GM19455 (cell line): ENCODE data around the gene CYP26B1.

Experiments used
- ATAC-seq: cut with Tn5 transposase; IDR thresholded peaks from one replicate; pipeline ENCODE4 v1.9.1; 2021; ENCODE audit not compliant: unreplicated experiment

The CYP26B1 gene

DNA sequence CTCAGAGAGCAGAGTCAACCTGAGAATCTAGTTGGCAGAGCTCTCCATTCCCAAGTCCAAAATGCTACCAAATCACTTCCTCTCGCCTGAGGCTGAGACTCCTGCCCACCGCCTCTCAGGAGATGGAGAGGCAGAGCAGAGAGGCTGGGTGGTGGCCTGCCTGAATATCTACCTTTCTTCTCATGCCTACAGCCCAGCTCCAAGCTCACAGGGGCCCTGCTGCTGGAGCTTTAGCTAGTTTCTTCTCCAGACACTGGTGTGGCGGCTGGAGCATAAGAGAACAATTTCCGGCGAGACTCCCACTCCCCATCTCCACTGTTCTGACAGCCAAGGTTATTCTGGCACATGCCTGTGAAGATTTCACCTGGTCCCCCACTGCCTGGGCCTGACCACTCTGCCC, 8.1 kb upstream of the CYP26B1 start:
- no peak for ATAC-seq

GRCh38 chr2:72155151-72155550, 7.5 kb upstream of the CYP26B1 start:
- ATAC-seq = no peak

- ATAC-seq = no peak
Observed at GRCh38 chr2:72154386-72154975, 6.8 kb upstream of the CYP26B1 start.

DNA sequence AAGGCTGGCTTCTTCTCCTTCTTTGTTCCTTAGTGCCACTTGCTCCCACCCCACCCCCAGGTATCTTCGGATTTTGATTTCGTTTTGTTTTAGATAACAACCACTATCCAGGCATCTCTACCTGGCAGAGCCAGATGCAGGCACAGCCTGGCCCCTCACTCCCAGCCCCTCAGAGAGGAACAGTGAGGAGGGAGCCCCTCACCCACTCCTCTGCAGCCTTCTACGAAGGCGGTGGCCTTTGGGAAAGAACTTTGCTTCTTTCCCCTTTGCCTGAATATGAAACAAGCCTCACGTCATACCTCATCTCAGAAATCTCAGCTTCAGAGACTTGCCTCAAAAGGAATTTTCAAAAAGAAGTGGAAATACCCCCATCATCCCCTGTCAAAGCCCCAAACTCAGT, 6.3 kb upstream of the CYP26B1 start:
- no peak for ATAC-seq

DNA sequence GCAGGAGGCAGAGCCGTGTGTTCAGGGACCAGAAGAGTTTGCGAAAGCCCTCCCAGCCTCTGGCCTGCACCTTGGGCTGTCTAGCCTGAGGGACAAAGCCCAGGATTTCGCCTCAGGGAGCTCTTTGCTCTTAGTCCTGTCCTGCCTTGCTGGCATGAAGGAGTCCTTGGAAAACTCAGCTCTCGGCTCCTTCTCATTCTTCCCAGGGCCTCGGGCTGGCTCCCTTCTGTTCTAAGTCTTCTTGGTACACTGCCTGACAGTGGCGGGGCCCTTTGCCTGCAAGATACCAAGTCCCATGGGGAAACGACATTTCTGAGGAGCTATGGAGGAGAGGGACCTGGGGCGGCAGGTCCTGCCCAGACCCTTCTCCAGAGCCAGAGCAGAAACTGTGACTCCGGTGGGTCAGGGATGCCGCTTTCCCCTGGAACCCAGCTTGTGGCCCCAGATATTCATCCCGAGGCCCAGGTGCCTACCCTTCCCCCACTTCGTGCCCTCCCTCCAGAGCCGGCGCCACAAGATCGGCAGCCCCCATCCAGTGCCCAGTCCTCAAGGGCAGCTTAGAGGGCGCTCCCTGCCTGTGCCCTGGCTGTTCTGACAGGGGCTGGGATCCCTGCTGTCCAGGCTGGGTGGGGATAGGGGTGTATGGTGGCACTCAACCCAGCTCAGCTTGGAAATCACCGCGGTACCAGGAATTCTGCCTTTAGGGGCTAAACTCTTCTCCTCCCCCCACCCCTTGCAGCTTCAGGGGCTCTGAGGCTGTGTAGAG, 5.5 kb upstream of the CYP26B1 start:
- ATAC-seq = no peak

DNA sequence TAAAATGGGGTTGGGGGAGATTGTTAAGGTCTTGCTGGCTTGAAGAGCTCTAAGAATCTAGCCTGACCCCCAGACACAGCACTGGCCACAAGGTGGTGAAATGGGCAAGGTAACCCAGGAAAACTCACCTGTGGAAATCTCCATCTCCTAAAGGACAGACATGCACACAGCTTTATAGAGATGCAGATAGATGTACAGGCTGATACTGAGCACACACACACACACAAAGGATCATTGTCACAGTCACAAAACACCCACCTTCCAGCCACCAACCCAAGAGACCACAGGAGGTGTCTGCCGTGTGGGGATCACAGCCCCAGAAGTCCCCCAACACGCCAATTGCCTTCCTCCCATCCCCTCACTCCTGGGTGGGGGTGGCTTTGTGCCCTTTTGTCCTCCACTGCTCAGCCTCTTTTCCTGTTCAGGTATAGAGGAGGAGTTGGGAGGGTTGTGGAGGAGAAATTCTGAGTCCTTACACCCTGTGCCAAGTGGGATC, 3.2 kb upstream of the CYP26B1 start:
- ATAC-seq = no peak

- ATAC-seq = no peak
Observed at GRCh38 chr2:72150157-72150860, 2.6 kb upstream of the CYP26B1 start.

DNA sequence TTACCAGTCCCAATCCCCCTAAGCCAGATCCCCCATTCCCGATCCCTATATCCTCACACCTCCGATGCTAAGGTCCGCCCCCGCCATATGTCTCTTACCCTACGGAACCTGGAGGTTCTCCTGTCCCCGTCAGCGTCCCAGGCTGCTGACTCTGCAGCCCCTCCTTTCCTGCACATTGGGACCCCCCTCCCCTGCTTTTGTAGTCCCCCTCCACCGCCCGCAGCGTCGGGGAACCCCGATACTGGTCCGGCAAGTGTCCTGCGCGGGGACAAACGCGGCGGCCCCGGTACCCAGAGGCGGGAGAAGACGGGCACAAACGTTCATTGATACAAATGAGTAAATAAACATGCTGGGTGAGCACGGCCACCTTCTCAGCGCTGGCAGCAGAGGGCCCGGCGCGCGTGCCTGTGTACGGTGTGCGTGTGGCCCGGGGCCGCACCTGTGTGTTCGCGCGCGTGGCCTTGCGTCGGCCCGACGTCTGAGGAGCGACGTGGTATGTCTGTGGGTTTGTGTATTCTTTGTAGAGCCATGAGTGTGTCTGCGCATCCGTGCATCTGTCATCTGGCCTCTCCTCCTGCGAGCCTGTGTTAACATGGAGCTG, 2.0 kb upstream of the CYP26B1 start:
- no peak for ATAC-seq

DNA sequence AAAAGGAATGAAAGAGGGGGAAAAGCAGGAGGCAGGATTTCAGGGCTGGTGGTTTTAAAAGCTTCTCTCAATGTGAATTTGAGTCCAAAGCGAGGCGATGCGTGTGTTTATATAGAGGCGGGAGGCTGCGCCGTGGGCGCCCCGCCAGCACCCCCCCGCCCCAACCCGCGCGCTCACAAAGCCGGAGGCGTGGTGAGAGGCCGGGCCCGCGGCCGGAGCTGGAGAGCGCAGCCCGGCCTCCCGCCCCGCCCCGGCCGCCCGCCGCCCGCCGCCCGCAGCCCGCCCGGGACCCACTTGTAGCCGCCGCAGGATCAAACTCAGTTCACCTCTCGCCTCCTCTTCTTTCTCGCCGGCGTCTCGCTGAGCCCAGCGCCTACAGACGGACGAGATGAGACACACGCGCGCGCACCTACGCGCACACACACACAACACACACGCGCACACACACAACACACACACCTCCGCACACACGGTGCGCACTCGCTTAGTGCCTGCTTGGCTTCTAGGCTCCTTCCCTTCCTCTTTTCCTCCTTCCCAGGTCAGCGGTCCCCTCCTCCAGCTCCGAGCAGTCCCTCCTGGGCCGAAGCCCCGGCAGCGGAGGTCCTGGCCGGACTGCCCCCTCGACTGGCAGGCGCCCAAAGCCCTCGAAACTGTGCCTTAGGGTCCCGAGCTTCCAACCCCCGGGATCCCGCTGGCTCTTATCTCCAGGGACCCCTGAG, 1.3 kb upstream of the CYP26B1 start:
- no peak for ATAC-seq

GRCh38 chr2:72148003-72148836, 558 bp upstream of the CYP26B1 start:
- no peak for ATAC-seq

DNA sequence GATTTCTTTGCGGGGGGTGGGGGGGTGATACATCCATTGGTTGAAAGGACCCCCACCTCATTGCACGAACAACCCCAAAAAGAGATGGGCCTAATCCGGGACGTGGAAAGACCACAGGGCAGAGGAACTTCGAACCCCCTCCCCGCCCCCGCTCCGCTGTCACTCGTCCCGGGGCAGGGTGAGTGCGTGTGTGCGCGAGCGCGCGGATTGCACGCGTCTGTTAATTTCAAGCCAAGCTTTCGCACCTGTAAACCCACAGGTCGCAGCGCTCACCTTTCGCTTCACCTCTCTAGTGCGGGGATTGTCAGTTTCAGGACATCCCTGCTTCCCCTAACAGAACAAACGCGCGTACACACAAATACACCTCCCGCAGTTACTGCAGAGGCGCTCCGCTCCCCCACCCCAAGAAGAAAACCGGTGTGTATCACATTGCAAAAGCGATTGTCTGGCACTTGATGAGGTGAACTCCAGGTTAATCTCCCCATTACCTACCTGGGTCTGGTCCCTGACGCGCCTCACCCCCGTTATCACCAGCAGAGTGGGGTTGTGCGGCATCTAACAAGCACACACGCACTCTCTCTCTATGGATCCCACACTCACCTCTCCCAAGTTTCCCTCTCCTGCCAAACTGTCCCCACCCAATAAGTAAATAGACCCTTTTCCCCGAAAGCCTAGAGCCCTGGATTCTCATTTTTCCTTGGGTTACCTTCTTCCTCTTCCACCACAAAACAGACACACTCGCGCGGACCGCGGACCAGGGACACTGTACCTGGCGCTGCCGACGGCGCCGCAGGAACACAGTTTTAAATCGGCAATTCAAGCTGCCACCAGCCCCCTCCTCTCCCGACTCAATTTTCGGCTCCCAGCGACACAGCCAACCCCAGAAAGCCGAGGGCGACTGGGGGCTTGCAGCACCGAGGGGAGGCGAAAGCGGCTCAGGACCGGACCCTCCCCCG, 1.0 kb downstream of the CYP26B1 start:
- ATAC-seq = no peak

DNA sequence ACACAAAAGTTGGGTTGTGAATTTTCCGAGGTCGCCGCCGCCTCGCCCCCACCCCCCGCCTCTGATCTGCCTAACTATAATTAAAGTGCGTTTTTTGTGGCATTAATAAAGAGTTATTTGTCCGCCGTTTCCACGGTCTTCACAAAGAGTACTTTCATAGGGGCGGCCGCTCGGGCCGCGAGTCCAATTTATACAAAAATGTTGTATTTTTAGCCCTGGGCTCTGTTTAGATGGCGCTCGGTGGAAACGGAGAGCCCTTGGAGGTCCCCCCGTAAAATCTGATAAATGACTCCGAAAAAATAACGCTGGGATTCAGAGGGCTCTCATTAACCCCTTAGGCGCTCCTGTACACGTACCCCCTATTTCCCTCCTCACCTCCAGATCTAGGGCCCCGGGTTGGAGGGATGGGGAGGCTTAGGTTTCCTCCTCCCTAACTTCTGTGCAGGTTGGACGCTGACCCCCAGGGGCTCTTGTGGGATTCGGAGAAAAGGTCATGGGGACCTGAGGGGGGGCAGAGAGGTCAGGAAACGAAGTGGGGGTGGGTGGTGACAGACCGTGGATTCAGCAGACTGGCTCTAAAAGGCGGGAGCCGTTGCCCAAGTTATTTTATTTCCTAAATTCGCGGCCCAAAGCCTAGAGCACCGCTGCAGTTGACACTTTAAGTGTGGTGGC, 1.9 kb downstream of the CYP26B1 start:
- ATAC-seq = no peak

DNA sequence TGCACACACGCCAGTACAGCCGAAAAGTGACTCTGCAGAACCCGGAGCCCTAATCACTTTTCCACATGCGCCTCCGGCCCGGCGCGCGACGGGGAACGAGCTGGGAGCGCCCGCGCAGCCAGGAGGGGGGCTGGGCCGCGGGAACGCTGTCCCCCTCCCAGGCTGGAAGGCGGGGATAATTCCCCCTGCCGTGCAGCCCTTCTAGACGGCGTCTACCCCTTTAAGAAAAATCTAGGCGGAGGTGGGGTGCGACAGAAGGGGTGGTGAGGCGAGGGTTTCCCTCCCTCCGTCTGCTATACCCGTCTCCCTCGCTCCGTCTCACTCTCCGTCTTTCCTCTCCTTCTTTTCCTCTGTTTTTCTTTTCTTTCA, 2.4 kb downstream of the CYP26B1 start:
- ATAC-seq = no peak

DNA sequence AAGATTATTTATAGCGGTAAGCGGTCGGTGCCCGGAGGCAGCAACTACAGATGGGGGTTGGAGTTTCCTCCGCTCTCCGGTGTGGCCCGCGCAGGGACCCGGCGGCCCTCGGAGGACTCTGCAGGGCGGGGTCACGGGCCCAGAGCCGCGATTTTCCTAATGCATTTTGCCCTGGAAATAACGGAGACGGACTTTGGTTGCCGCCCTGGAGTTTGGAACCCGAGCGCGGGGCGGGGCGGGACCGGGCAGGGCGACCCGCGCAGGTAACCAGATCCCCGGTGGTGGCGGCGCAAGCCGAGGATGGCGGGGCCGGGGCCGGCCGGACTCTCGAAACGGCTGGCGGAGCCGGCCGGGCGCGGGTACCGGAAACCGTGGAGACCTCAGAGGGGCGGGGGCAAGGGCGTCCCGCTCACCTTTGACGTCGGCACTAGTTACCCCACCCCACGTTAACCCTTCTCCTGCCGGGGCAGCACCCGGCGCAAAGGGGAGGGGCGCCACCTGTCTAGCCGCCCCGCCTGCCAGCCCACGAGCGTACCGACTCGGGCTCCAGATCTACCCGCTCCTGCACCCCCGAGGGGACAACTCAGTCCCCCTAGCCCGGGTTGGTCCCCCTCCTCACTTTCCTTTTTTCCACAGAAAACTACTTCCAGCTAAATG, 2.9 kb downstream of the CYP26B1 start:
- ATAC-seq = no peak

- ATAC-seq = no peak
Observed at GRCh38 chr2:72144274-72144631, 3.4 kb downstream of the CYP26B1 start.

DNA sequence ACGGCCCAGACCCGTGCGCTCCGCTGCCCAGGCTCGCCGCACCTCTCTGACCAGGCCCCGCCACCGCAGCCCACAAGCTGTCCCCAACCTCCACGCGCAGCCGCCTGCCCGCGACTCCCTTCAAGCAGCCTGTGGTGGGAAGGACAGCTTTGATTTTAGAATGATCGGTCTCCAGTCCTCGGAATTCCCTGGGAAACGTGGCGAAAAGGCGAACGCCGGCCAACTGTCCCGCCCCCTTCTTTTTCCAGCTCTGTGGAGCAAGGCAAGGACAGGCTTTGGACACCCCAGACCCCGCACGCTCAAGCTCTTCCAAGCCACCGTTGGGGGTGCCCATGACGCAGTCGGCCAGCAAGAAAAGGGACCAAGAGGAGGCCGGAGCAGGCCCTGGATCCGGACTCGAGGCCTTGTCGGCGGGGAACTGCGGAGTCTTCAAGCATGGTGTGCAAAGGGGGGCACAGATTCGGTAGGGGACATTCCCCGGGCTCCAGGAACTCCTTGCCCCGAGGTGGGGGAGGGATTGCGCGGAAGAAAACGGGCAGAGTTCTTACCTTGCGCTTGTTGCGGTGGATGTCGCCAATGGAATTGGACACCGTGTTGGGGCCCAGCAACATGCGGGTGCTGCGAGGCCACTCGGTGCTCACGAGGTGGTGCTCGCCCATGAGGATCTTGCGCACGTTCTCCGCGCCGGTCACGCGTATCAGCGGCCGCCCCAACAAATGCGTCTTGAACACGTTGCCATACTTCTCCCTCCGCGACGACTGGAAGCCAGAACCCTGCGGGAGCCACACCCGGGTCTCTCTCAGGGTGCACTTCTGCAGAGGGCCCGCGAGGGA, 4.0 kb downstream of the CYP26B1 start:
- no peak for ATAC-seq
